Kidney epithelial cell (primary cell): Measurements from ENCODE around the gene EPB41L1. TPM values are rescaled to one million over a fixed set of nuclear protein-coding genes. Genes with fewer than 3 reads are reported as not detected.
A peak's percentile ranks its signal among the peaks of the same experiment; 100 is the strongest.

Experiments used
- DNase-seq: peaks from one replicate; pipeline ENCODE4 v3.0.0-alpha.2; 2010; ENCODE audit warnings: low read depth
- H3K27me3 ChIP-seq: 2 replicates; pipeline ENCODE4 v1.6.0; 2011; ENCODE audit warnings: low read length; ENCODE audit not compliant: control insufficient read depth, insufficient read depth
- H3K36me3 ChIP-seq: 2 replicates; pipeline ENCODE4 v1.5.1; 2011; ENCODE audit warnings: low read length; ENCODE audit not compliant: control insufficient read depth, insufficient read depth
- H3K4me3 ChIP-seq: 2 replicates; pipeline ENCODE4 v1.5.1; 2011; ENCODE audit warnings: low read depth, mild to moderate bottlenecking, control low read depth, low read length
- total RNA-seq: library from RNA; depleted of rRNA; stranded (reverse); fragments of >200 nt; gene quantifications from 2 replicates; pipeline ENCODE4 v1.2.3, GENCODE V29; 2015
- TF ChIP-seq, protein P1 (sequence below): IDR thresholded peaks from 2 replicates; pipeline ENCODE4 v1.5.1; 2011; ENCODE audit warnings: mild to moderate bottlenecking, moderate library complexity, low read length, control low read depth, inconsistent platforms; ENCODE audit not compliant: insufficient read depth, poor library complexity, severe bottlenecking

The EPB41L1 gene
- total RNA-seq, 1 donor from 2014 or later: 25.0 TPM

DNA sequence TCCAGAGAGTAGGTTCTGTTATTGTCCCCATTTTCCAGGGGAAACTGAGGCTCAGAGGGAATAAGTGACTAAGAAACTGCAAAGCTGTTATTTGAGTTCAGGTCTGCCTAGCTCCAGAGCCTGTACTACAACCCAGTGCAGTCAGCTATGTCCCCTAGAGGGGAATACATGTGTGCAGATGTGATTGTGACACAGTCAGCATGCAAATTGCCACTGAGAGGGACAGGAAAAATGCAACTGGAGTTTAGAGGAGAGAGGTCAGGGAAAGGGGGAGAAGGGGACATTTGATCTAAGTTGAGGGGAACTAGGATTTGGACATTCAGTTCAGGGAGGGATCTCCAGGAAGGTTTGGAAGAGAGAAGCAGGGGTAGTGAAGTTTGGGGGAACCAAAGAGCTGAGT, 38.6 kb upstream of the EPB41L1 start:
- no peak for DNase-seq
- no peaks in the 10 kb centered on the region for H3K27me3 ChIP-seq
- TF ChIP-seq, protein P1, sequence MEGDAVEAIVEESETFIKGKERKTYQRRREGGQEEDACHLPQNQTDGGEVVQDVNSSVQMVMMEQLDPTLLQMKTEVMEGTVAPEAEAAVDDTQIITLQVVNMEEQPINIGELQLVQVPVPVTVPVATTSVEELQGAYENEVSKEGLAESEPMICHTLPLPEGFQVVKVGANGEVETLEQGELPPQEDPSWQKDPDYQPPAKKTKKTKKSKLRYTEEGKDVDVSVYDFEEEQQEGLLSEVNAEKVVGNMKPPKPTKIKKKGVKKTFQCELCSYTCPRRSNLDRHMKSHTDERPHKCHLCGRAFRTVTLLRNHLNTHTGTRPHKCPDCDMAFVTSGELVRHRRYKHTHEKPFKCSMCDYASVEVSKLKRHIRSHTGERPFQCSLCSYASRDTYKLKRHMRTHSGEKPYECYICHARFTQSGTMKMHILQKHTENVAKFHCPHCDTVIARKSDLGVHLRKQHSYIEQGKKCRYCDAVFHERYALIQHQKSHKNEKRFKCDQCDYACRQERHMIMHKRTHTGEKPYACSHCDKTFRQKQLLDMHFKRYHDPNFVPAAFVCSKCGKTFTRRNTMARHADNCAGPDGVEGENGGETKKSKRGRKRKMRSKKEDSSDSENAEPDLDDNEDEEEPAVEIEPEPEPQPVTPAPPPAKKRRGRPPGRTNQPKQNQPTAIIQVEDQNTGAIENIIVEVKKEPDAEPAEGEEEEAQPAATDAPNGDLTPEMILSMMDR: no peak
- H3K36me3 ChIP-seq: no peaks in the 10 kb centered on the region
- no peak overlapping the region for H3K4me3 ChIP-seq

DNA sequence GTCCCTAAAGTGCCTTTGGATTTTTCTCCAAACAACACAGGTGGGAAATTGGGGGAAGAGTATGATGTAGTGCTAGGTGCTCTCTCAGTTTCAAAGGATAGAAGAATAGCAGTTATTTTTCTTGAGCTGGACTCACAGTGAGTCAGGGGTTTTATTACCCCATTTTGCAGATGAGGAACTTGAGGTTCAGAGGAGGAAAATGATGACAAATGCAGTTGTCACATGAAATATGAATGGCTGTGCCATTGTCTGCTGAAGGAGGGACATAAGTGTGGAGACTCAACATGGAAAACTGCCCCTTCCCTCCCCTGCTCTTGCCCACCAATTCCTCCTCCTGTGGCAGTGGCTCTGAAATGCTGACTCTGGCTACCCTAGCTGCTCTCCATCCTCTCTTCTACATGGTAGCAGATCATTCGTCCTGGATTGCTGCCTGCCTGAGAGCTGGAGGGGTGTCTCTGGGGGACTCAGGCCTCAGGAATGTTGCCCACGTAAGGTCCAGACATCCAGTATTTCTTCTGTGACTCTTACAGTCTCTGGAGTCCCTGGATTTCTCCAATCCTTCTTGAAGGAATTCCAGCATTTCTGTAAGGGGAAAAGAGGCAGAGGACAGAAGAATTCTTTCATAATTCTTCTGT, 37.6 kb upstream of the EPB41L1 start:
- DNase-seq: peak; percentile 35
- TF ChIP-seq, protein P1: no peak
- no peak overlapping the region for H3K4me3 ChIP-seq
- no peaks in the 10 kb centered on the region for H3K36me3 ChIP-seq
- no peaks in the 10 kb centered on the region for H3K27me3 ChIP-seq

DNA sequence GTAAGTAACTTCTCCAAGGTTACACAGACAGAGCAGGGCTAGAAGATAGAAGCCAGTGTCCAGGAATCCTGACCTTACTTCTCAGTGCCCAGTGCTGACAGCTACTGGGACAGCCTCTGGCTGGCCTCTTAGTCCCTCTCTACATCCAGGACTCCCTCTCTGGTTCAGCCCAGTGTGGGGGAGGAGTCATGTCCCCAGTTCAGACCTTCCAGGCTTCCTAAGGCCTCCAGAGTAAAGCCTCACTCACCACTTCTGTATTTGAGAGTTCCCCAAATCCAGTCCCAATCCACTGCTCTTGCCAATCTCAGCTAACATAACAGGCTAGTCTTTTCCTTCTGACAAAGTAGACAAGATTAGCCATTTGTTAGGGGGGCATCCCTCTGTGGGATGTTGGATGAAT, 36.9 kb upstream of the EPB41L1 start:
- H3K27me3 ChIP-seq: no peaks in the 10 kb centered on the region

DNA sequence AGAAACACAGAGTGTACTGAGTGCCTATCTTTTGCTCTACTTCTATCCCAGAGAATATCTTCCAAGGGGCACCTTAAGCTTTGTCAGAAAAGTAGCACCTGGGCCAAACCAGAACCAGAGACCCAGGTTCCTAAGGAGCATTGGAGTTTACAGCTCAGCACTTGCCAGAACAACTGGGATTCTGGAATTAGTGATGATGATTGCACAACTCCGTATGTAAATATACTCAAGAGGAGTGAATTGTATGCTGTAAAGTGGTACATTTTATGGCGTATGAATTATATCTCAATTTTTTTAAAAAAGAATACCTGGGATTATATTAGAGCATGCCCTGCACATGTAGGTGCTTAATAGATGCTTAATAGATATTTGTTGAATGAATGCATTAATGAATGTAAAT, 36.2 kb upstream of the EPB41L1 start:
- Histone ChIP-seq H3K36me3 (no peaks in the 10 kb centered on the region), H3K4me3 (no peak overlapping the region), H3K27me3 (no peaks in the 10 kb centered on the region)
- DNase-seq: no peak
- TF ChIP-seq, protein P1: no peak

More for the DNA sequence above, 36.9 kb upstream of the EPB41L1 start:
- DNase-seq: no peak
- Histone ChIP-seq H3K36me3 (no peaks in the 10 kb centered on the region), H3K4me3 (no peak overlapping the region)
- TF ChIP-seq, protein P1: no peak

DNA sequence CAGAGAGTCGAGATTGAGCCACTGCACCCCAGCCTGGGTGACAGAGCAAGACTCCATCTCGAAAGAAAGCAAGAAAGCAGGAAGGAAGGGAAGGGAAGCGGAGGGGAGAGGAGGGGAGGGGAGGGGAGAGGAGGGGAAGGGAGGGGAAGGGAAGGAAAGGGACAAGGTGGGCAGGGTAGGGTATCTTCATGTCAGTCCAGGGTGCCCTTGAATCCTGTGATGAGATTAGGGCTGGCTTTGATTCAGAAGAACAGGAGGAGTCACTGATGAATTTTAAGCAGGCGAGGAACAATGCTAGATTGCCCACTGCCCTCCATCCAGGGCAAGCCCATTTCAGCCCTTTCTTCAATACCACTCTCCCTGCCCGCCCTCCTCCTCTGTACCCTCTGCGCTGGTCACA, 35.0 kb upstream of the EPB41L1 start:
- Histone ChIP-seq H3K27me3 (no peaks in the 10 kb centered on the region), H3K36me3 (no peaks in the 10 kb centered on the region), H3K4me3 (no peak overlapping the region)
- TF ChIP-seq, protein P1: no peak
- DNase-seq: no peak

DNA sequence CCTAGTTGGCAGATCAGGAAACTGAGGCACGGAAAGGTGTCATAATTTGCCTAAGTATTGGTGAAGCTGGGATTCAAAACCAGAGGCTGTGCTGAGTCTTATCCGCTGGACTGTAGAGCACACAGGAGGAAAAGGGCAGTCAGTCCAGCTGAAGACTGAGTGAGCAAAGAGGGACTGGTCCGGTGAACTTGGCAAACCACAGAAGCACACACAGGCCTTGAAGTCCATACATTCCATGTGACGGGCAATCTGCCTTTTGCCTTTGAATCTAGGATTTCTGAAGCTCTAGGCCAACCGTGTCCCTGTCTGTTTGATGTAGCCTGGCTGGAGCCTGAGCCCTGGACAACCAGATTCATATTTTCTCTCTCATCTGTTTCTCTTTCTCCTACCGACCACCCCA, 34.3 kb upstream of the EPB41L1 start:
- no peak for DNase-seq
- TF ChIP-seq, protein P1: no peak
- H3K27me3 ChIP-seq: no peaks in the 10 kb centered on the region
- no peak overlapping the region for H3K4me3 ChIP-seq
- no peaks in the 10 kb centered on the region for H3K36me3 ChIP-seq
